Activated CD4-positive, alpha-beta T cell treated with anti-CD3 and anti-CD28 coated beads for 36 hours (primary cell): ENCODE measurements around the gene FRMD4A. TPM values are rescaled to one million over a fixed set of nuclear protein-coding genes. Genes with fewer than 3 reads are reported as not detected.

Experiments
- ATAC-seq: fragments of 200-7000 bp; cut with Tn5 transposase; one replicate; pipeline ENCODE4 v1.10.0; 2021; ENCODE audit warnings: mild to moderate bottlenecking, moderate library complexity
- CTCF ChIA-PET: fragments of 350-600 bp; sonication (Branson Sonifier 250); formaldehyde crosslinking; loops from one replicate; lab custom pipeline; 2021; ENCODE audit warnings: antibody characterized with exemption; lab: Charles Lee
- POLR2A ChIA-PET: fragments of 350-600 bp; sonication (Branson Sonifier 250); formaldehyde crosslinking; loops from one replicate; lab custom pipeline; 2021; ENCODE audit warnings: antibody characterized with exemption, inconsistent platforms; lab: Charles Lee
- DNase-seq: peaks from one replicate; pipeline ENCODE4 v3.0.0-alpha.2; 2020
- H3K27ac Mint-ChIP-seq: one replicate; pipeline ENCODE4 v1.8.0; 2021; ENCODE audit warnings: mixed read lengths
- H3K27me3 Mint-ChIP-seq: one replicate; pipeline ENCODE4 v1.8.0; 2021; ENCODE audit warnings: mixed read lengths
- H3K36me3 Mint-ChIP-seq: one replicate; pipeline ENCODE4 v1.8.0; 2021; ENCODE audit warnings: low read depth, mixed read lengths
- H3K4me1 Mint-ChIP-seq: one replicate; pipeline ENCODE4 v1.8.0; 2021; ENCODE audit warnings: mixed read lengths
- H3K4me3 Mint-ChIP-seq: one replicate; pipeline ENCODE4 v1.8.0; 2021; ENCODE audit warnings: mild to moderate bottlenecking, moderate library complexity, mixed read lengths
- H3K9me3 Mint-ChIP-seq: one replicate; pipeline ENCODE4 v1.8.0; 2021; ENCODE audit warnings: low read depth, mixed read lengths
- intact Hi-C, 2 experiments: fragments of 100-400 bp; cut with DNase I in 1 of 2; cut with micrococcal nuclease in 1 of 2; formaldehyde crosslinking; loops; one replicate each; pipeline versions ENCODE4 v1.14.2 to v1.15.1; 2022 to 2024; cut with DNase I, micrococcal nuclease
- total RNA-seq, 2 experiments: library from RNA; stranded (reverse); gene quantifications; one replicate each; pipeline ENCODE4 v1.2.3, GENCODE V29; 2021

The FRMD4A gene
- total RNA-seq, 2 experiments from 2014 or later: 0.85 to 1.3 TPM

- H3K4me1 Mint-ChIP-seq: peaks cover 45% of the 10 kb centered on the region
- intact Hi-C loops: no loop called here
- no peaks in the 10 kb centered on the region for H3K9me3 Mint-ChIP-seq
- no peaks in the 10 kb centered on the region for H3K36me3 Mint-ChIP-seq
- H3K4me3 Mint-ChIP-seq: no peak overlapping the region
- ChIA-PET POLR2A (interaction anchor here (0.5 kb wide), 1 partner anchor 585 kb away, joined by 7 read pairs; no protein-coding TSS in a partner anchor), CTCF (interaction anchor here (0.6 kb wide), 1 partner anchor 43 kb away, joined by 3 read pairs; no protein-coding TSS in a partner anchor)
- ATAC-seq (no peak), DNase-seq (no peak)
- H3K27ac Mint-ChIP-seq: no peak overlapping the region
- H3K27me3 Mint-ChIP-seq: peaks cover 3% of the 10 kb centered on the region
Measured at GRCh38 chr10:14010769-14011574, 319.8 kb downstream of the FRMD4A start.

- Mint-ChIP-seq H3K27ac (peak overlapping the region; percentile 92), H3K36me3 (no peaks in the 10 kb centered on the region), H3K4me3 (peak overlapping the region; percentile 75), H3K9me3 (no peaks in the 10 kb centered on the region), H3K4me1 (peaks cover 39% of the 10 kb centered on the region), H3K27me3 (peaks cover 3% of the 10 kb centered on the region)
- ATAC-seq (no peak), DNase-seq (no peak)
- ChIA-PET CTCF (no interaction called here), POLR2A (interaction anchor here (1.5 kb wide), 1 partner anchor 175 kb away, joined by 9 read pairs; no protein-coding TSS in a partner anchor)
- intact Hi-C loops: no loop called here
Measured at GRCh38 chr10:14010101-14010558, 320.6 kb downstream of the FRMD4A start.

- intact Hi-C loops: loop anchor here (1.0 to 5.0 kb wide), 7 partner anchors 40 to 828 kb away; partner anchors contain the start of genes CDNF (in 1 of the 2), HSPA14 (in 1 of the 2) and MSANTD7 (in 1 of the 2)
- Mint-ChIP-seq H3K4me1 (peaks cover 41% of the 10 kb centered on the region), H3K27me3 (peaks cover 3% of the 10 kb centered on the region), H3K36me3 (no peaks in the 10 kb centered on the region), H3K9me3 (no peaks in the 10 kb centered on the region), H3K27ac (peak overlapping the region; percentile 92), H3K4me3 (peak overlapping the region; percentile 75)
- CTCF ChIA-PET: interaction anchor here (1.3 kb wide), 1 partner anchor 47 kb away, joined by 3 read pairs; no protein-coding TSS in a partner anchor
- DNase-seq (peak; percentile 84), ATAC-seq (peak; percentile 88)
- POLR2A ChIA-PET: interaction anchor here (1.5 kb wide), 1 partner anchor 176 kb away, joined by 9 read pairs; no protein-coding TSS in a partner anchor
Measured at GRCh38 chr10:14009371-14010100, 321.2 kb downstream of the FRMD4A start.

- H3K4me3 Mint-ChIP-seq: peak overlapping the region; percentile 75
- ChIA-PET CTCF (interaction anchor here (1.3 kb wide), 1 partner anchor 46 kb away, joined by 3 read pairs; no protein-coding TSS in a partner anchor), POLR2A (interaction anchor here (0.7 to 1.5 kb wide), 2 partner anchors 177 to 596 kb away, joined by 3 to 5 read pairs; no protein-coding TSS in a partner anchor)
Measured at GRCh38 chr10:14008740-14009080, 322.0 kb downstream of the FRMD4A start.

GRCh38 chr10:14004536-14004935 is 326.2 kb downstream of the FRMD4A start:
- H3K27ac Mint-ChIP-seq: no peak overlapping the region
- no peak overlapping the region for H3K4me3 Mint-ChIP-seq
- ATAC-seq (no peak), DNase-seq (no peak)
- H3K4me1 Mint-ChIP-seq: peaks cover 45% of the 10 kb centered on the region
- no peaks in the 10 kb centered on the region for H3K9me3 Mint-ChIP-seq
- ChIA-PET CTCF (no interaction called here), POLR2A (no interaction called here)
- peaks cover 3% of the 10 kb centered on the region for H3K27me3 Mint-ChIP-seq
- H3K36me3 Mint-ChIP-seq: no peaks in the 10 kb centered on the region
- intact Hi-C loops: no loop called here

More at GRCh38 chr10:14008740-14009080, 322.0 kb downstream of the FRMD4A start:
- Mint-ChIP-seq H3K36me3 (no peaks in the 10 kb centered on the region), H3K9me3 (no peaks in the 10 kb centered on the region), H3K27ac (peak overlapping the region; percentile 92), H3K27me3 (peaks cover 3% of the 10 kb centered on the region), H3K4me1 (peaks cover 48% of the 10 kb centered on the region)
- ATAC-seq (peak; percentile 26), DNase-seq (no peak)
- intact Hi-C loops: loop anchor here (1.0 to 5.0 kb wide), 7 partner anchors 39 to 829 kb away; partner anchors contain the start of genes CDNF (in 1 of the 2), HSPA14 (in 1 of the 2) and MSANTD7 (in 1 of the 2)

- POLR2A ChIA-PET: no interaction called here
- CTCF ChIA-PET: no interaction called here
- Mint-ChIP-seq H3K9me3 (peaks cover 5% of the 10 kb centered on the region), H3K36me3 (no peaks in the 10 kb centered on the region), H3K4me1 (peaks cover 37% of the 10 kb centered on the region), H3K27me3 (peaks cover 3% of the 10 kb centered on the region), H3K27ac (no peak overlapping the region), H3K4me3 (no peak overlapping the region)
- DNase-seq (no peak), ATAC-seq (no peak)
- intact Hi-C loops: no loop called here
Measured at GRCh38 chr10:14003517-14004184, 327.1 kb downstream of the FRMD4A start.

GRCh38 chr10:14001298-14002040 is 329.3 kb downstream of the FRMD4A start:
- Mint-ChIP-seq H3K27ac (no peak overlapping the region), H3K4me1 (peaks cover 24% of the 10 kb centered on the region), H3K4me3 (no peak overlapping the region), H3K36me3 (no peaks in the 10 kb centered on the region), H3K9me3 (peaks cover 9% of the 10 kb centered on the region), H3K27me3 (no peaks in the 10 kb centered on the region)
- intact Hi-C loops: no loop called here
- DNase-seq (no peak), ATAC-seq (no peak)
- CTCF ChIA-PET: interaction anchor here (0.6 kb wide), 1 partner anchor 637 kb away, joined by 3 read pairs; no protein-coding TSS in a partner anchor
- POLR2A ChIA-PET: no interaction called here

- POLR2A ChIA-PET: interaction anchor here (0.6 kb wide), 1 partner anchor 267 kb away, joined by 6 read pairs; no protein-coding TSS in a partner anchor
- H3K9me3 Mint-ChIP-seq: peaks cover 9% of the 10 kb centered on the region
- DNase-seq: no peak
- intact Hi-C loops: no loop called here
- peaks cover 20% of the 10 kb centered on the region for H3K4me1 Mint-ChIP-seq
- H3K4me3 Mint-ChIP-seq: no peak overlapping the region
- H3K27me3 Mint-ChIP-seq: no peaks in the 10 kb centered on the region
- no peaks in the 10 kb centered on the region for H3K36me3 Mint-ChIP-seq
- no peak overlapping the region for H3K27ac Mint-ChIP-seq
- ATAC-seq: no peak
- CTCF ChIA-PET: interaction anchor here (0.6 kb wide), 1 partner anchor 101 kb away, joined by 5 read pairs; no protein-coding TSS in a partner anchor
Measured at GRCh38 chr10:13998163-13998835, 332.4 kb downstream of the FRMD4A start.

GRCh38 chr10:13997650-13998049 is 333.1 kb downstream of the FRMD4A start:
- Mint-ChIP-seq H3K9me3 (peaks cover 9% of the 10 kb centered on the region), H3K27ac (no peak overlapping the region), H3K36me3 (no peaks in the 10 kb centered on the region), H3K4me3 (no peak overlapping the region), H3K4me1 (peaks cover 17% of the 10 kb centered on the region), H3K27me3 (no peaks in the 10 kb centered on the region)
- ChIA-PET CTCF (no interaction called here), POLR2A (no interaction called here)
- no peak for ATAC-seq
- DNase-seq: no peak
- intact Hi-C loops: no loop called here

GRCh38 chr10:13994932-13995331 is 335.8 kb downstream of the FRMD4A start:
- no peak overlapping the region for H3K27ac Mint-ChIP-seq
- no peak overlapping the region for H3K4me3 Mint-ChIP-seq
- peaks cover 14% of the 10 kb centered on the region for H3K4me1 Mint-ChIP-seq
- ATAC-seq (no peak), DNase-seq (no peak)
- intact Hi-C loops: no loop called here
- H3K9me3 Mint-ChIP-seq: peaks cover 9% of the 10 kb centered on the region
- POLR2A ChIA-PET: no interaction called here
- CTCF ChIA-PET: no interaction called here
- no peaks in the 10 kb centered on the region for H3K27me3 Mint-ChIP-seq
- no peaks in the 10 kb centered on the region for H3K36me3 Mint-ChIP-seq
